ENCODE results near the gene MTCH1. TPM values are rescaled to one million over a fixed set of nuclear protein-coding genes. Genes with fewer than 3 reads are reported as not detected.

MTCH1 gene
- total RNA-seq, 1 experiment from 2014 or later: 161 TPM

DNA sequence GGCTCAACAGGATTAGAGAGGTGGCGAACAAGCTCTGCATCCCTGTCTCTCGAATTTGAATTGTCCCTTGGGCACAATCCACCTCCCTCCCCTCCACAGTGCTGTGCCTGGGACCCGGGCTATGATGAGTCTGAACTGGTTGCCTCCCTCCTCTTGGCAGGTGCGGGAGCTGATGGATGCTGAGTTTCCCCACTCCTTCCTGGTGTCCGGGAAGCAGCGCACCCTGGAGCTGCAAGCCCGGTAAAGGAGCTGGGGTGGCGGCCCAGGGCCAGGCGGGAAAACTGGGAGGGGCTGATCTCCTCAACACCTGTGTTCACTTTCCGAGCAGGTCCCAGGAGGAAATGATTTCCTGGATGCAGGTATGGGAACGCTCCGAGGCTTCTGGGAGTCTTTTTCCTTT is 34.4 kb upstream of the MTCH1 start:
- POLR2A ChIA-PET: interaction anchor here (2.0 kb wide), 1 partner anchor 190 kb away, joined by 5 read pairs; no protein-coding TSS in a partner anchor
- H3K9me3 ChIP-seq (ENCODE audit: control insufficient read depth in 1 of 2, insufficient read depth in 1 of 2, low read depth in 1 of 2, low read length in 2 of 2): no peaks in the 10 kb centered on the region
- no peaks in the 10 kb centered on the region for H3K9me2 ChIP-seq (ENCODE audit: insufficient read depth)
- H3K4me3 ChIP-seq (replicated peaks in 1 of 2; ENCODE audit: low read depth in 1 of 2, low read length in 2 of 2): no peak overlapping the region
- no peak overlapping the region for H3K27ac ChIP-seq (ENCODE audit: low read depth, low read length)
- ATAC-seq: no peak
- intact Hi-C loops (cut with micrococcal nuclease): no loop called here
- H3K4me2 ChIP-seq (ENCODE audit: low read length): no peak overlapping the region
- RAD21 ChIA-PET (ENCODE audit: low non-redundant PET in 1 of 2, low total read pairs in 2 of 2, uncharacterized antibody in 2 of 2, unreplicated experiment in 2 of 2): interaction anchor here (1.9 to 2.1 kb wide), 2 partner anchors 190 kb away, joined by 6 to 8 read pairs; no protein-coding TSS in a partner anchor
- peaks cover 35 to 60% of the 10 kb centered on the region in 2 experiments for H3K4me1 ChIP-seq (ENCODE audit: control insufficient read depth in 1 of 2, insufficient read depth in 2 of 2, low read length in 2 of 2)
- TF ChIP-seq ZFX (IDR thresholded peaks at IDR 0.05) (no peak), POLR2AphosphoS5 (IDR thresholded peaks at IDR 0.05; ENCODE audit: low read depth, low read length) (no peak), ZNF274 (IDR thresholded peaks at IDR 0.05; ENCODE audit: low read depth, low read length) (no peak), SIN3A (IDR thresholded peaks at IDR 0.05; ENCODE audit: low read depth) (no peak), POLR2A (IDR thresholded peaks at IDR 0.05; ENCODE audit: borderline replicate concordance, extremely low read depth, insufficient read depth, insufficient read length) (no peak)
- TF ChIP-seq, protein P1, sequence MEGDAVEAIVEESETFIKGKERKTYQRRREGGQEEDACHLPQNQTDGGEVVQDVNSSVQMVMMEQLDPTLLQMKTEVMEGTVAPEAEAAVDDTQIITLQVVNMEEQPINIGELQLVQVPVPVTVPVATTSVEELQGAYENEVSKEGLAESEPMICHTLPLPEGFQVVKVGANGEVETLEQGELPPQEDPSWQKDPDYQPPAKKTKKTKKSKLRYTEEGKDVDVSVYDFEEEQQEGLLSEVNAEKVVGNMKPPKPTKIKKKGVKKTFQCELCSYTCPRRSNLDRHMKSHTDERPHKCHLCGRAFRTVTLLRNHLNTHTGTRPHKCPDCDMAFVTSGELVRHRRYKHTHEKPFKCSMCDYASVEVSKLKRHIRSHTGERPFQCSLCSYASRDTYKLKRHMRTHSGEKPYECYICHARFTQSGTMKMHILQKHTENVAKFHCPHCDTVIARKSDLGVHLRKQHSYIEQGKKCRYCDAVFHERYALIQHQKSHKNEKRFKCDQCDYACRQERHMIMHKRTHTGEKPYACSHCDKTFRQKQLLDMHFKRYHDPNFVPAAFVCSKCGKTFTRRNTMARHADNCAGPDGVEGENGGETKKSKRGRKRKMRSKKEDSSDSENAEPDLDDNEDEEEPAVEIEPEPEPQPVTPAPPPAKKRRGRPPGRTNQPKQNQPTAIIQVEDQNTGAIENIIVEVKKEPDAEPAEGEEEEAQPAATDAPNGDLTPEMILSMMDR (IDR thresholded peaks at IDR 0.05 in 2 of 3, conservative IDR thresholded peaks at IDR 0.05 in 1 of 3; ENCODE audit: borderline replicate concordance in 1 of 3, insufficient read depth in 1 of 3, low read depth in 2 of 3, low read length in 2 of 3): no peak
- TF ChIP-seq, protein P2, sequence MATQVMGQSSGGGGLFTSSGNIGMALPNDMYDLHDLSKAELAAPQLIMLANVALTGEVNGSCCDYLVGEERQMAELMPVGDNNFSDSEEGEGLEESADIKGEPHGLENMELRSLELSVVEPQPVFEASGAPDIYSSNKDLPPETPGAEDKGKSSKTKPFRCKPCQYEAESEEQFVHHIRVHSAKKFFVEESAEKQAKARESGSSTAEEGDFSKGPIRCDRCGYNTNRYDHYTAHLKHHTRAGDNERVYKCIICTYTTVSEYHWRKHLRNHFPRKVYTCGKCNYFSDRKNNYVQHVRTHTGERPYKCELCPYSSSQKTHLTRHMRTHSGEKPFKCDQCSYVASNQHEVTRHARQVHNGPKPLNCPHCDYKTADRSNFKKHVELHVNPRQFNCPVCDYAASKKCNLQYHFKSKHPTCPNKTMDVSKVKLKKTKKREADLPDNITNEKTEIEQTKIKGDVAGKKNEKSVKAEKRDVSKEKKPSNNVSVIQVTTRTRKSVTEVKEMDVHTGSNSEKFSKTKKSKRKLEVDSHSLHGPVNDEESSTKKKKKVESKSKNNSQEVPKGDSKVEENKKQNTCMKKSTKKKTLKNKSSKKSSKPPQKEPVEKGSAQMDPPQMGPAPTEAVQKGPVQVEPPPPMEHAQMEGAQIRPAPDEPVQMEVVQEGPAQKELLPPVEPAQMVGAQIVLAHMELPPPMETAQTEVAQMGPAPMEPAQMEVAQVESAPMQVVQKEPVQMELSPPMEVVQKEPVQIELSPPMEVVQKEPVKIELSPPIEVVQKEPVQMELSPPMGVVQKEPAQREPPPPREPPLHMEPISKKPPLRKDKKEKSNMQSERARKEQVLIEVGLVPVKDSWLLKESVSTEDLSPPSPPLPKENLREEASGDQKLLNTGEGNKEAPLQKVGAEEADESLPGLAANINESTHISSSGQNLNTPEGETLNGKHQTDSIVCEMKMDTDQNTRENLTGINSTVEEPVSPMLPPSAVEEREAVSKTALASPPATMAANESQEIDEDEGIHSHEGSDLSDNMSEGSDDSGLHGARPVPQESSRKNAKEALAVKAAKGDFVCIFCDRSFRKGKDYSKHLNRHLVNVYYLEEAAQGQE (IDR thresholded peaks at IDR 0.05; ENCODE audit: low read depth): no peak
- TF ChIP-seq, protein P3, sequence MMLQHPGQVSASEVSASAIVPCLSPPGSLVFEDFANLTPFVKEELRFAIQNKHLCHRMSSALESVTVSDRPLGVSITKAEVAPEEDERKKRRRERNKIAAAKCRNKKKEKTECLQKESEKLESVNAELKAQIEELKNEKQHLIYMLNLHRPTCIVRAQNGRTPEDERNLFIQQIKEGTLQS (IDR thresholded peaks at IDR 0.05): no peak
- no TSS peak for BruUV-seq (replicated peaks)
- no peak overlapping the region for H2AFZ ChIP-seq (ENCODE audit: low read depth, low read length, poor library complexity, severe bottlenecking)
- H3K36me3 ChIP-seq (ENCODE audit: control insufficient read depth in 1 of 2, insufficient read depth in 2 of 2, low read length in 2 of 2): no peaks in the 10 kb centered on the region
- H3K79me2 ChIP-seq (ENCODE audit: insufficient read depth, low read length): no peaks in the 10 kb centered on the region
- no peak overlapping the region for H3K9ac ChIP-seq (ENCODE audit: low read length)
- DNase-seq (ENCODE audit: low read depth, low spot score): no peak
- H4K20me1 ChIP-seq (ENCODE audit: insufficient read depth): no peaks in the 10 kb centered on the region
- CTCF ChIA-PET: interaction anchor here (0.8 to 13.9 kb wide), 6 partner anchors 7 to 238 kb away, joined by 3 to 331 read pairs (median 14); partner anchors contain the start of gene PIM1
- no peaks in the 10 kb centered on the region for H3K27me3 ChIP-seq (ENCODE audit: insufficient read depth, low read length)

Data from HCT116 (cell line).